GM21367 (cell line): ENCODE data around the gene TMEM272.

Experiments used
- ATAC-seq: cut with Tn5 transposase; IDR thresholded peaks from one replicate; pipeline ENCODE4 v1.9.1; 2021; ENCODE audit not compliant: unreplicated experiment

Gene TMEM272

DNA sequence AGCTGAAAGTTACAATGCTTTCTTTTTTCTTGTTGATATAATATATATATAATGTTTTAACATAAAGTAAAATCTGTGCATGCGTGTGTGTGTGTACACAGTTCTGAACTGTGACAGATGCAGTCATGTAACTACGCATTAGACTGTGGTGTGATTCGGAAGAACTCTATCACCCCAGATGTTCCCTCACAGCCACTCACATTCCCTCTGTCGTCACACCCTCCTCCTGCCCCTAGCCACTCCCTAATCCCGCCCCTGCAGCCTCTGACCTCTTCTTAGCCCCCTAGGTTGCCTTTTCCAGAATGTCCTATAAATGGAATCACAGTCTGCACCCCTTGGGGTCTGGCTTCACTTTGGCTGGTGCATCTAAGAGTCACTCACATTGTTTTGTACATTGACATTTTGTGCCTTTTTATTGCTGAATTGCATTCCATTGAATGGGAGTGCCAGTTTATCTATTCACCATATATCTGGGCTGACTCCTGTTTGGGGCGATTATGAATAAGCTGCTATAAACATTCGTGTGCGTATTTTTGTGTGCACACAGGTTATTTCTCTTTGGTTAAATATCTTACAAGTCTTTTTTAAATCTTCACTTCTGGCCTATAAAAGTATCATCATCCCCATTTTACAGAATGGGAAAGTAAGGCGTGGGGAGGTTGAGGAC is 61.4 kb downstream of the TMEM272 start:
- no peak for ATAC-seq

GRCh38 chr13:51782026-51782710 is 62.8 kb downstream of the TMEM272 start:
- ATAC-seq, result no peak

DNA sequence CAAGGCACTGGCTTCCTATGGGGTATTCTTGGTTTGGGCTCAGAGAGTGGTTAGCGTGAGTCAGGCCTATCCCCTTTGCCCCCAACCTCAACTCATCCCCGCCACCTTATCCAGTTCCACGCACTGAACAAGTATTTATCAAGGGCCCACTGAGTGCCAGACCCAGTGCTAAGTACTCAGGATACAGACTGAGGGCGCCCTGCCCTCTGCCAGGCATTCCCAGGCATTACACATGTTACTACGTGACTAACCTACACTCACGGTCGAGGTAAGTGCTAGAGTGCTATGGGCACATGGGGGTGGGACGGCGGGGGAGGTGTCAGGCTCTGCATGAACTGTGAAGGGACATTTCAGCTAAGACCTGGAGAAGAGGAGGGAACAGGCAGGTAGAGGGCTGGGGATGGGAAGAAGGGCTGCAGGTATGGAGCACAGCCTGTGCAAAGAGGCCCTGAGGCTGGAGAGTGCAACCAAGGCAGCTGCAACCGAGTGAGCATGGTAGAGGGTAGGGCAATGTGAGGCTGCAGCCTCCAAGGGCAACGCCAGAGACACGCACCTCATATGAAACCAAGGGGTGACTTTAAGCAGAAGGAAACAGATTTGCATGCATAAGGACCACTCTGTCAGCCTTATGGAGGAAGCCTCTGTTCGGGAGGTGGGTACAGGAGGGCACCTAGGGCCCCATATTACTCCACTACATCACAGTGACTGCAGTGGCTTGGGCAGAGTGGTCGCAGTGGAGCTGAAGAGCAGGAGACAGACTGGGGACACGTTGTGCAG is 63.5 kb downstream of the TMEM272 start:
- ATAC-seq, result no peak

GRCh38 chr13:51780099-51780498 is 64.9 kb downstream of the TMEM272 start:
- no peak for ATAC-seq

DNA sequence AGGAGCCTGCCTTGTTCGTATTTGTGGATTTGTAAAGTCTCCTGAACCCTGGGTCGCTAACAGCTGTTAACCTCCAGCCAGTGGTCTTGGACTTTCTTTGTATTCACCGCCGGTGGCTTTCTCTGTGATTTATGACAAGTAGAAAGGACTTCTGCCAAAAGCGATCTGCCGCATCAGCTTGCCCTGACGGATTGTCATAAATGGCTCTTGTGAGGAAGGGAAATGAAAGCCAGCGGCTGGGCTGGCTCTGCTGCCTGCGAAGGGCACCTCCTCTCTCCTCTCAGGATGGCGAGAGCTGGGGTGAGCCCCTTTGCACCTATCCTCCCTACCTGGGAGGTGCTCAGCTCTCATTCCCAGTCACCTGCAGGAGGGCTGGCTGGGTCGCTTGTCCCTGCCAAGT is 66.6 kb downstream of the TMEM272 start:
- ATAC-seq, result no peak

- no peak for ATAC-seq
Measured at GRCh38 chr13:51777921-51778320, 67.1 kb downstream of the TMEM272 start.

DNA sequence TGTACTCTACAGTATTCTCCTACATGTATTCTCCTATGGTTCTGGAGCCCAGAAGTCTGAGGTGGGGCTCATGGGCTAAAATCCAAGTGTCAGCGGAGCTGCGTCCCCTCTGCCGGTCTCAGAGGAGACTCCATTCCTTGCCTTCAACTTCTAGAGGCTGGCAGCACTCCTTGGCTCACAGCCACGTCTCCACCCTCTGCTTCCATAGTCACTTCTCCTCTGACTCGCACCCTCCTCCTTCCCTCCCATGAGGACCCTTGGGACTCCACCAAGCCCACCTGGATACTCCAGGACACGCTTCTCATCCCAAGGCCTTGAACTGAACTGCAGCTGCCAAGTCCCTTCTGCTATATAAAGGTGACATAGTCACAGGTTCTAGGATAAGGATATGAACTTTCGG is 68.8 kb downstream of the TMEM272 start:
- no peak for ATAC-seq

DNA sequence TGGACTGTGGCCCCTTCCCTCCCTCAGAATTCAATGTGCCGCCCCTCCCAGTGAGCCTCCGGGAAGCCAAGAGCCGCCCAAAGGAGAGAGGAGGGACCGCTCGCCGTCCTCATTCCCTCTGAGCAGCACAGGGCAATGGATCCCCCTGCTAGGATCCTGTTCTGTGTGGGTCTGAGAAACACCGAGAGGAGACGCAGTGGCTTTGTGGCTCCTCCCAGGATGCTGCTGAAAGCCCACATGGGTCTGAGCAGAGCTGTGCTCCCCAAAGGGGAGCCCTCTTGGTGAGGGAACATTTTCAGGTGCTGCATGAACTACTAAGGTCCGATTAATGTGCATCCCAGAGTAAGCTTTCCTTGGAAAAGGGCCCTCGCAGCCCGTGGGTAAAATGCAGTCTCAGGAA is 71.5 kb downstream of the TMEM272 start:
- no peak for ATAC-seq

- no peak for ATAC-seq
Measured at GRCh38 chr13:51772781-51773180, 72.2 kb downstream of the TMEM272 start.

DNA sequence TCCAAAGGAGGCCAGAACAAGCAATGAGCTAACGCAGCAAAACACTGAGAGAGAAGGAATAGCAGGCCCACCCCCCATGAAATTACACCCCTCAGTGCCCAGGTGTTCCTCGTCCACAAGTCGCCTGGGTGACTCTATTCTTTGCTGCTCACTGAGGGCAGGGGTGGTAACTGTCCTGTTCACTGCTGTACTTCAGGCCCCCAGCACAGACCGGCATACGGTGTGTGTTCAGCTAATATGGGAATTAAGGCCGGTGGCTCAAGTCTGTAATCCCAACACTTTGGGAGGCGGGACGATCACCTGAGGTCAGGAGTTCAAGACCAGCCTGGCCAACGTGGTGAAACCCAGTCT is 72.9 kb downstream of the TMEM272 start:
- no peak for ATAC-seq

GRCh38 chr13:51771418-51772104 is 73.4 kb downstream of the TMEM272 start:
- no peak for ATAC-seq

DNA sequence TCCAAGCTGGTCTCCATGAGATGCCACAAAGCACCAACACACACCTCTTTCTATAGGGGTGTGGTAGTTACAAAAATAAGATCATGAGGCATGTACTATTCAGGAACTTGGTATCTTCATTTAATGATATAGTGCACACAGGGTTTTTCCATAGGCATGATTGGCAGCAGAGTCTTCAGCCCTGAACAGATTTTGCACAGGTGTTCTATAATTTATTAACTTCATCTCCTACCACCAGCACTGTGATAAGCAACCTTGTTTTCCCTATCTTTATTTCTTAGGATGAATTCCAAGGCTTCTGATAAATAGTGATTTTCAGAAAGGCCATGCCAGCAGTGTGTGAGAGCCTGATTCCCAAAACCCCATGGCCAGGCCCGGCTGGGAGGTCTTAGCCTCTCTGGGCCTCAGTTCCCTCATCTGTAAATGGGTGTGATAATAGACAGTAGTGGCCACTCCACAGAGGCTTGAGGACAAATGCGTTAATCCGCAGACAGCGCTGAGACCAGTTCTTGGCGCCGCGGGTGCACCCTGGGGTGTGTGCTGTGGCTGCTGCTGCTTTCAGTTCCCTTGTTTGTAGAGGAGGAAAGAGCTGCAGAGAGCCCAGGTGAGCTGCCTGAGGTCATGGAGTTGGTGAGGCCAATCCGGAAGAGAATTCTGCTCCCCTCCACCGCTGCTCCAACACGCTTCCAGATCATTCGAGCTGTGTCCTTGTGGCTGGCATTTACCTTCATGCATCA is 74.1 kb downstream of the TMEM272 start:
- ATAC-seq, result no peak

- no peak for ATAC-seq
Measured at GRCh38 chr13:51770160-51770559, 74.8 kb downstream of the TMEM272 start.

- no peak for ATAC-seq
Measured at GRCh38 chr13:51769455-51770127, 75.4 kb downstream of the TMEM272 start.

DNA sequence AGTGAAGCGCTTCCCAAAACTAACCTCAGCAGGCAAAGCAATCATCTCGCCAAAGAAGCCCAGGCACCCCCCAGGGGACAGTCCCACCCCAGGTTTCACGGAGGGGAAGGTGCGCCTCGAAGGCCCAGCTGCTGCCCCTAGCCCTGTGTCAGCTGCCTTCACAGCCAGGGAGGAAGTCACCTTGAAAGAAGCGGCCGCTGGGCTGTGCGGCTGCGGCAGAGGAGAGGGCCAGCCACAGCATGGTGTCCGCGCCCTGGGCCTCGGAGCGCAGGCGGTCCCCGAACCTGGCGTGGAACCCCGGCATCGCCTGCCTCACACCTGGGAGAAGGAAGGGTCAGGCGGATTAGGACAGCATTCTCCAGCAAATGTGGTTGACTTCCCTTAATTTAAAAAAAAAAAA is 76.0 kb downstream of the TMEM272 start:
- no peak for ATAC-seq

DNA sequence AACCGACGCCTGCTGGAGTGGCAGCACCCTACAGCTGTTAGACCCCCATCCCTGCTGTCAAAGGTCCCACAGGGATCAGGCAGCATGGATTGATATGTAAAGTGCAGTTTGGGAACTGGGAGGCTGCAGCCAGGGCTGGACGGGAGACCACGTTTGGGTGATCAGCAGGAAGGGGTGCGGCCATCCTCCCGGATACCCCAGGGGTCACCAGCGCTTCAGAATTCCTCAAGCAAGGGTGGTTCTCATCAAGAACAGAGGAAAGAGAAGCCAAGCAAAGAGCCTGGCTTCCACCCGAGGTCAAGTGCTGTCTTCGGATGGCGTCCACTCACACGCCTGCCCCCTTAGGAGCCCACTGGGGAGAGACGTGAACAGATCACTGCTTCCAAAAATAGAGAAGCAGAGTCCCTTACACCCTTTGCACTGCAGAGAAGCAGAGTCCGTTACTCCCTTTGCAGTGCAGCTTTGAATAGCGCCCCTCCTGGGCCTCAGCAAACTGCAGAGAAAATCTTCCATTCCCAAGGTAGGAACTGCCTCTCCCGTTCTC is 76.5 kb downstream of the TMEM272 start:
- ATAC-seq, result no peak

DNA sequence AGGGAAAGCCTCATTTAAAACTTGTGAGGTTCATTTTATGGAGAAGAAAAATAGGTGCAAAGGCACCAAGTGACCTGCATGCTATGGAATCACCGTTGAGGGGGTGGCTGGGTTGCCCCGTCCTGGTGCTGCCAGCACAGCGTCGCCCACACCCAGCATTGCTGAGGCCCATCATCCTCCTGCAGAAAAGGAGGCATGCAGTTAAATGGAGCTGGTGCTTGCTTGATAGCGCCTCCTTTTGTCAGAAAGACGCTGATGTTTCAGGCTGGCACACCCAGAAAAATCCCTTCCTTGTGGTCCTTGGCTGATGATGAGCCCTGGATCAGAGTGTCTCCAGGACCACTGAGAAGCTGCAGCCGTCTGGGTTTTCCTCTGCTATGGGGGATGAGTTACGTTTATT is 77.9 kb downstream of the TMEM272 start:
- ATAC-seq, result no peak

GRCh38 chr13:51765142-51765515 is 79.8 kb downstream of the TMEM272 start:
- ATAC-seq, result no peak

GRCh38 chr13:51764184-51765141 is 80.5 kb downstream of the TMEM272 start:
- peak; percentile 84 for ATAC-seq
